ENCODE measurements around the gene HOTAIR.

HOTAIR gene

GRCh38 chr12:53928054-53928835, 46.5 kb downstream of the HOTAIR start:
- no peak for DNase-seq (ENCODE audit: low read depth)

GRCh38 chr12:53927220-53928029, 47.3 kb downstream of the HOTAIR start:
- DNase-seq (ENCODE audit: low read depth) = no peak

GRCh38 chr12:53924521-53925405, 50.0 kb downstream of the HOTAIR start:
- DNase-seq (ENCODE audit: low read depth) = no peak

GRCh38 chr12:53916788-53917655, 57.7 kb downstream of the HOTAIR start:
- no peak for DNase-seq (ENCODE audit: low read depth)

Data from T-helper 22 cell (primary cell).